ENCODE results near the gene LIMA1. TPM values are rescaled to one million over a fixed set of nuclear protein-coding genes. Genes with fewer than 3 reads are reported as not detected.

The LIMA1 gene
- total RNA-seq, 1 donor from 2014 or later: 81.1 TPM

DNA sequence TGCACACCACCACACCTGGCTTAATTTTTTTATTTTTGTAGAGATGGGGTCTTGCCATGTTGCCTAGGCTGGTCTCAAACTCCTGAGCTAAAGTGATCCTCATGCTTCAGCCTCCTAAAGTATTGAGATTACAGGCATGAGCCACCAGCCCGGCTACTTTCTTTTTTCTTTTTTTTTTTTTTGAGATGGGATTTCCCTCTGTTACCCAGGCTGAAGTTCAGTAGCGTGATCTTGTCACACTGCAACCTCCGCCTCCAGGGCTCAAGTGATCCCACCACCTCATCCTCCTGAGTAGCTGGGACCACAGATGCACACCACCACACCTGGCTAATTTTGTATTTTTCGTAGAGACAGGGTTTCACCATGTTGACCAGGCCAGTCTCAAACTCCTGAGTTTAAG, 51.1 kb downstream of the LIMA1 start:
- H3K36me3 ChIP-seq: peaks cover 11% of the 10 kb centered on the region
- H3K27me3 ChIP-seq: no peaks in the 10 kb centered on the region
- H3K4me1 ChIP-seq: peaks cover 6% of the 10 kb centered on the region
- ATAC-seq (no peak), DNase-seq (no peak)
- H3K4me3 ChIP-seq: no peak overlapping the region
- H3K9me3 ChIP-seq: no peaks in the 10 kb centered on the region
- TF ChIP-seq, protein P1, sequence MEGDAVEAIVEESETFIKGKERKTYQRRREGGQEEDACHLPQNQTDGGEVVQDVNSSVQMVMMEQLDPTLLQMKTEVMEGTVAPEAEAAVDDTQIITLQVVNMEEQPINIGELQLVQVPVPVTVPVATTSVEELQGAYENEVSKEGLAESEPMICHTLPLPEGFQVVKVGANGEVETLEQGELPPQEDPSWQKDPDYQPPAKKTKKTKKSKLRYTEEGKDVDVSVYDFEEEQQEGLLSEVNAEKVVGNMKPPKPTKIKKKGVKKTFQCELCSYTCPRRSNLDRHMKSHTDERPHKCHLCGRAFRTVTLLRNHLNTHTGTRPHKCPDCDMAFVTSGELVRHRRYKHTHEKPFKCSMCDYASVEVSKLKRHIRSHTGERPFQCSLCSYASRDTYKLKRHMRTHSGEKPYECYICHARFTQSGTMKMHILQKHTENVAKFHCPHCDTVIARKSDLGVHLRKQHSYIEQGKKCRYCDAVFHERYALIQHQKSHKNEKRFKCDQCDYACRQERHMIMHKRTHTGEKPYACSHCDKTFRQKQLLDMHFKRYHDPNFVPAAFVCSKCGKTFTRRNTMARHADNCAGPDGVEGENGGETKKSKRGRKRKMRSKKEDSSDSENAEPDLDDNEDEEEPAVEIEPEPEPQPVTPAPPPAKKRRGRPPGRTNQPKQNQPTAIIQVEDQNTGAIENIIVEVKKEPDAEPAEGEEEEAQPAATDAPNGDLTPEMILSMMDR (IDR thresholded peaks at IDR 0.05): no peak
- H3K27ac ChIP-seq: no peak overlapping the region
- intact Hi-C loops (cut with DNase I): no loop called here

DNA sequence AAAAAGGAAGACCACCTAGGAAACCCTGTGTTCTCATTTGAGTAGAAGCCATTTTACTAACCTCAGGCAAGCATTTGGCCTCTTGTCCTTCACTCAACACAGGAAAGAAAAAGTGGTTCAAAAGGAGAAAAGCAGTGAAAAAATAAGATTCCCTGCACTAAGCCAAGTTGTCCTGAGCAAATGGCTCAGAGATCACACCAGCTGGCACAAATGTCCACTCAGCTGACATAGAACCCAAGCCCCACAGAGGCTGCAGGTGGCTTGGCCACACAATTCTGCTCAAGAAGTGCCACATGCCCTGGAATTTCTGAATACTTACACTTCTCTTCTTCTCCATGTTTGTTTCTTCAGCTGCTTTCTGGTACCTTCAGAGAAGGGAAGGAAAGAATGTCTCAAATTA, 52.0 kb downstream of the LIMA1 start:
- no peaks in the 10 kb centered on the region for H3K9me3 ChIP-seq
- TF ChIP-seq, protein P1 (IDR thresholded peaks at IDR 0.05): no peak
- DNase-seq: no peak
- no peak overlapping the region for H3K27ac ChIP-seq
- H3K4me1 ChIP-seq: peaks cover 6% of the 10 kb centered on the region
- no peaks in the 10 kb centered on the region for H3K27me3 ChIP-seq
- intact Hi-C loops (cut with DNase I): no loop called here
- ATAC-seq: no peak
- no peak overlapping the region for H3K4me3 ChIP-seq
- H3K36me3 ChIP-seq: peaks cover 5% of the 10 kb centered on the region

DNA sequence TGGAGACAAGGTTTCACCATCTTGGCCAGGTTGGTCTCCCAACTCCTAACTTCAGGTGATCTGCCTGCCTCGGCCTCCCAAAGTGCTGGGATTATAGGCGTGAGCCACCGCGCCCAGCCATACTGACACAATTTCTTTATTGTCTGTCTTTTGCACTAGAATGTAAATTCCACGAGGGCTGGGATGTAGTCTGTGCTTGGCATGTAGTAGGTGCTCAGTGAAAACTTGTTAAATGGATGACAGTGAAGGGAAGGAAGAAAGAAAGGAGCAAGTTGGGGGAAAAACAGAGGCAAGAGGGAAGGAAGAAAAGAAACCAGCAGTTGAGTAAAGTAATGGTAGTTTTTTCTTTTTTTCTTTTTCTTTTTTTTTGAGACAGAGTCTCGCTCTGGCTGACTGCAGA, 53.1 kb downstream of the LIMA1 start:
- Histone ChIP-seq H3K36me3 (peaks cover under 1% of the 10 kb centered on the region), H3K27me3 (no peaks in the 10 kb centered on the region), H3K4me3 (no peak overlapping the region), H3K4me1 (peaks cover 6% of the 10 kb centered on the region), H3K27ac (no peak overlapping the region), H3K9me3 (no peaks in the 10 kb centered on the region)
- intact Hi-C loops (cut with DNase I): no loop called here
- DNase-seq (no peak), ATAC-seq (no peak)
- TF ChIP-seq, protein P1 (IDR thresholded peaks at IDR 0.05): no peak

DNA sequence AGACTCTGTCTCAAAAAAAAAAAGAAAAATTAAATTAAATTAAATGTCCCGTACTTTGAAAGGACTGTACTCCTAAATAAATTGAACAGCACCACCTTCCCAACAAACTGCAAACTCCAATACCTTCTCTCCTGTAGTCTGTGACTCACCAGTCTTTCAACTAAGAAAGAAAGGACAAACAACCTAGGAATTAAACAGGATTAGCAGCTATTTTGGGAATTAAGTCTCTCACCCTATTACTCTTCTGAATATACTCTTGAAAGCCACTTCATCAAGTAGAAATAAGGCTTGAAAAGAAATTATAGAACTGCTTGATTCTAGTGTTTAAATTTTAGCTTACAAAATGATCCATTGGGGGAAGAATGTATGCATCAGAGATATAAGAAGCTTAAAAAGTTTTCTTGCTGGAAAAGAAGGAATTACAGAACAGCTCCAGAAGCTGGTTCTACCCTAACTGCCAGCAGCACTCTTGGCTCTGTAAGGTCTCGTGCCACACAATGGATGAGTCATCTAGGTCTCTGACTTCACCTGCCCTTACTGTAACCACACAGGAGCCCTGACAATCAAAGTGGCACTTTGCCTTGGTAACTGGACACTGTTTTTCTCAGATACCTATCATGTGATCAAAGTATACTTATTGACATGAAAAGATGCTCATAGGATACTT, 59.2 kb downstream of the LIMA1 start:
- Histone ChIP-seq H3K4me1 (peaks cover 20% of the 10 kb centered on the region), H3K36me3 (no peaks in the 10 kb centered on the region), H3K27me3 (no peaks in the 10 kb centered on the region), H3K27ac (no peak overlapping the region), H3K9me3 (no peaks in the 10 kb centered on the region), H3K4me3 (no peak overlapping the region)
- peak; percentile 84 for ATAC-seq
- DNase-seq: no peak
- TF ChIP-seq, protein P1 (IDR thresholded peaks at IDR 0.05): no peak
- intact Hi-C loops (cut with DNase I): no loop called here

DNA sequence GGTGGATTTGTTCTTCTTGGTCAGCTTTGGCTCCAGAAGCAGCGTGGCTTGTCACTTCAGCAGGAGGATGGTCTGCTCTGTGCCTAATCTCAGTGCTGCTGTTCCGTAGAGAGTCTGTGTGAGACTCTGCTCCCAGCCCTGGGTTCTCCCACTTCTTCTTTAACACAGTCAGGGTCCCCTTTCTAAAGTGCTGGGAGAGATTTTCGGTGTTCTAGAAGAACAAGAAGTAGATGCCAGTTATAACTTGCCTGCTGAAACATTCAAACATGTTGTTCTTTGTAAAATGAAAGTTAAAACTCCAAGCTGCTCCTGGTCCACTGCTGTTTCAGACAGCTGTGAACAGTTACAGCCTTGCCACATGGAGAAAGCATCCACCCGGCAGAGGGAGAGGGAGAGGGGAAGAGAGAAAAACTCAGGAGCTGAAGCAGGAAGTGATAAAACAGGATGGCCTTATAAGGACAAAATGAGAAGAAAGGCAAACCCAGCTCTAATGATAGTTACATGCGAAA, 61.0 kb downstream of the LIMA1 start:
- peaks cover 20% of the 10 kb centered on the region for H3K4me1 ChIP-seq
- TF ChIP-seq, protein P1 (IDR thresholded peaks at IDR 0.05): peak; percentile 23
- peak; percentile 88 for ATAC-seq
- peak overlapping the region; percentile 50 for H3K4me3 ChIP-seq
- no peak for DNase-seq
- H3K9me3 ChIP-seq: no peaks in the 10 kb centered on the region
- no peaks in the 10 kb centered on the region for H3K36me3 ChIP-seq
- intact Hi-C loops (cut with DNase I): no loop called here
- peak overlapping the region; percentile 76 for H3K27ac ChIP-seq
- no peaks in the 10 kb centered on the region for H3K27me3 ChIP-seq
